SK-N-SH treated with all-trans-retinoic acid at 6 μM for 48 hours (cell line): ENCODE results near the gene LMNTD2.

Experiments
- CSDC2 ChIP-seq: fragments of 250-450 bp; sonication (Bioruptor Pico); IDR thresholded peaks from 2 replicates; pipeline ENCODE4 v1.5.0; 2020; ENCODE audit warnings: mild to moderate bottlenecking, moderate library complexity
- PATZ1 ChIP-seq: fragments of 250-450 bp; sonication (Bioruptor Pico); IDR thresholded peaks from 2 replicates; pipeline ENCODE4 v1.8.0; 2020; ENCODE audit warnings: mild to moderate bottlenecking, moderate library complexity, borderline replicate concordance
- RARB ChIP-seq: fragments of 250-450 bp; sonication (Bioruptor Pico); IDR thresholded peaks from 2 replicates; pipeline ENCODE4 v1.8.0; 2021; ENCODE audit warnings: mild to moderate bottlenecking, moderate library complexity
- SNAI2 ChIP-seq: fragments of 250-450 bp; sonication (Bioruptor Pico); IDR thresholded peaks from 2 replicates; pipeline ENCODE4 v1.5.0; 2020; ENCODE audit warnings: mild to moderate bottlenecking, moderate library complexity
- TCF4 ChIP-seq: fragments of 250-450 bp; sonication (Bioruptor Pico); IDR thresholded peaks from 2 replicates; pipeline ENCODE4 v1.8.0; 2021; ENCODE audit warnings: mild to moderate bottlenecking, moderate library complexity, borderline replicate concordance
- TOX ChIP-seq: fragments of 250-450 bp; sonication (Bioruptor Pico); IDR thresholded peaks from 2 replicates; pipeline ENCODE4 v1.8.0; 2021; ENCODE audit warnings: mild to moderate bottlenecking, moderate library complexity, borderline replicate concordance
- ZFP30 ChIP-seq: fragments of 450-650 bp; formaldehyde crosslinking; IDR thresholded peaks from 2 replicates; pipeline ENCODE4 v1.5.0; 2022; ENCODE audit warnings: mild to moderate bottlenecking, moderate library complexity
- ZNF565 ChIP-seq: fragments of 450-650 bp; formaldehyde crosslinking; conservative IDR thresholded peaks from 2 replicates; pipeline ENCODE4 v1.5.0; 2020; ENCODE audit warnings: low read depth, mild to moderate bottlenecking, moderate library complexity
- TF ChIP-seq, protein P1 (sequence below): fragments of 250-450 bp; sonication (Bioruptor Pico); IDR thresholded peaks from 2 replicates; pipeline ENCODE4 v1.5.0; 2020; ENCODE audit warnings: mild to moderate bottlenecking, moderate library complexity
- TF ChIP-seq, protein P2 (sequence below): fragments of 250-450 bp; sonication (Bioruptor Pico); IDR thresholded peaks from 2 replicates; pipeline ENCODE4 v1.5.1; 2020; ENCODE audit warnings: low read depth, mild to moderate bottlenecking, moderate library complexity

GRCh38 chr11:515131-515530 is 45.4 kb downstream of the LMNTD2 start:
- TF ChIP-seq PATZ1 = no peak
- TF ChIP-seq SNAI2 (CRISPR knock-in tag) = no peak
- no peak for TF ChIP-seq TOX
- TF ChIP-seq, protein P1, sequence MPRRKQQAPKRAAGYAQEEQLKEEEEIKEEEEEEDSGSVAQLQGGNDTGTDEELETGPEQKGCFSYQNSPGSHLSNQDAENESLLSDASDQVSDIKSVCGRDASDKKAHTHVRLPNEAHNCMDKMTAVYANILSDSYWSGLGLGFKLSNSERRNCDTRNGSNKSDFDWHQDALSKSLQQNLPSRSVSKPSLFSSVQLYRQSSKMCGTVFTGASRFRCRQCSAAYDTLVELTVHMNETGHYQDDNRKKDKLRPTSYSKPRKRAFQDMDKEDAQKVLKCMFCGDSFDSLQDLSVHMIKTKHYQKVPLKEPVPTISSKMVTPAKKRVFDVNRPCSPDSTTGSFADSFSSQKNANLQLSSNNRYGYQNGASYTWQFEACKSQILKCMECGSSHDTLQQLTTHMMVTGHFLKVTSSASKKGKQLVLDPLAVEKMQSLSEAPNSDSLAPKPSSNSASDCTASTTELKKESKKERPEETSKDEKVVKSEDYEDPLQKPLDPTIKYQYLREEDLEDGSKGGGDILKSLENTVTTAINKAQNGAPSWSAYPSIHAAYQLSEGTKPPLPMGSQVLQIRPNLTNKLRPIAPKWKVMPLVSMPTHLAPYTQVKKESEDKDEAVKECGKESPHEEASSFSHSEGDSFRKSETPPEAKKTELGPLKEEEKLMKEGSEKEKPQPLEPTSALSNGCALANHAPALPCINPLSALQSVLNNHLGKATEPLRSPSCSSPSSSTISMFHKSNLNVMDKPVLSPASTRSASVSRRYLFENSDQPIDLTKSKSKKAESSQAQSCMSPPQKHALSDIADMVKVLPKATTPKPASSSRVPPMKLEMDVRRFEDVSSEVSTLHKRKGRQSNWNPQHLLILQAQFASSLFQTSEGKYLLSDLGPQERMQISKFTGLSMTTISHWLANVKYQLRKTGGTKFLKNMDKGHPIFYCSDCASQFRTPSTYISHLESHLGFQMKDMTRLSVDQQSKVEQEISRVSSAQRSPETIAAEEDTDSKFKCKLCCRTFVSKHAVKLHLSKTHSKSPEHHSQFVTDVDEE (CRISPR knock-in tag) = no peak
- no peak for TF ChIP-seq RARB (CRISPR knock-in tag)
- TF ChIP-seq ZFP30 (CRISPR knock-in tag) = no peak
- TF ChIP-seq, protein P2, sequence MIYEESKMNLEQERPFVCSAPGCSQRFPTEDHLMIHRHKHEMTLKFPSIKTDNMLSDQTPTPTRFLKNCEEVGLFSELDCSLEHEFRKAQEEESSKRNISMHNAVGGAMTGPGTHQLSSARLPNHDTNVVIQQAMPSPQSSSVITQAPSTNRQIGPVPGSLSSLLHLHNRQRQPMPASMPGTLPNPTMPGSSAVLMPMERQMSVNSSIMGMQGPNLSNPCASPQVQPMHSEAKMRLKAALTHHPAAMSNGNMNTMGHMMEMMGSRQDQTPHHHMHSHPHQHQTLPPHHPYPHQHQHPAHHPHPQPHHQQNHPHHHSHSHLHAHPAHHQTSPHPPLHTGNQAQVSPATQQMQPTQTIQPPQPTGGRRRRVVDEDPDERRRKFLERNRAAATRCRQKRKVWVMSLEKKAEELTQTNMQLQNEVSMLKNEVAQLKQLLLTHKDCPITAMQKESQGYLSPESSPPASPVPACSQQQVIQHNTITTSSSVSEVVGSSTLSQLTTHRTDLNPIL = no peak
- TF ChIP-seq CSDC2 (CRISPR knock-in tag) = no peak
- no peak for TF ChIP-seq TCF4 (CRISPR knock-in tag)
- TF ChIP-seq ZNF565 = no peak
